NCI-H748 (cell line): ENCODE measurements around the gene SUN1.
"Not testable (repeated sequence)": the region's sequence is repeated elsewhere in the genome, so short reads cannot be mapped to it uniquely, and the experiment has no call there.

Experiments used
- DNase-seq: peaks from one replicate; lab custom pipeline; 2025; ENCODE audit not compliant: unreplicated experiment; lab: John Stamatoyannopoulos, UW

SUN1 gene

DNA sequence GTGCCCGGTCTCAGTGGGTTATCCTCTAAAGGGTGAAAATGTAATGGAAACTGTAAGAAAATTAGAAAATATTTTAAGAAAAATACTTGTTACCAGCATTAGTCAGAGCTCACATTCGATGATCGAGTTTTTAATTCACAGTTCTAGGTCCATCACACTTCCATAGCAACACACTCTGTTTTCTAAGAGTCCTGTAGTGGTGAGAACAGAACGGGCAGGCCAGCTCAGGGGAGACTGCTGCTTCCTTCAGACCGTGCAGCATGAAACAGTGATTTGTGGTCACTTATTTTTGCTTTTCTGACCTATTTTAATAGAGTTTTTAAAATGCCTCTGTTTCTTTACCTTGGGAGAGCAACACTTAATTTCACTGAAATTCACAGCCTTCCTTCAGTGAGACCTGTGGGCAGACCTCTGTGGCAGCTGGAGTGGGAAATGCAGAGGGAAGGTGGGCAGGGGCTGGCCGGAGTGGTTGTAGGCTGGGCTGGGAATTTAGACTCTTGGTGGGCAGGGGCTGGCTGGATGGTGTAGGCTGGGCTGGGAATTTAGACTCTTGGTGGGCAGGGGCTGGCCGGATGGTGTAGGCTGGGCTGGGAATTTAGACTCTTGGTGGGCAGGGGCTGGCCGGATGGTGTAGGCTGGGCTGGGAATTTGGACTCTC, 1.5 kb downstream of the SUN1 start:
- DNase-seq = no peak

DNA sequence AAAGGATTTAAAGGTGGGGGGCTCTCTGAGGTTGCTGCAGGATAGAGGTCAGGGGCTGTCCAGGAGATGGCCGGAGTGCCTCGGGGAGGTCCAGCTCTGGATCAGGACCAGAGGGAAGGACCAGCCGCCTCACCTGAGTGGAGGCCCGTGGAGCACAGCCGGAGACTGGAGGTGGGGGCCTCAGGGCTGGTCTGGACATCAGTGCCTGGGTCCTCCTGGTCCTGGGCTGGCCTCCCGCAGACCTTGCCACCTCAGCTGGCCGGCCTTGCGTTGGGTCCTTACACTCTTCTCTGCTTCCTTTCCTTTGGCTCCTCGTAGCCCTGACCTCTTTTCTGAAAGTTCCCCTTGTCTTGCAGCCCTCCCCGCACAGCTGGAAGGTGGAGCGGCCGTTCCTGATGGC, 2.0 kb downstream of the SUN1 start:
- no peak for DNase-seq

DNA sequence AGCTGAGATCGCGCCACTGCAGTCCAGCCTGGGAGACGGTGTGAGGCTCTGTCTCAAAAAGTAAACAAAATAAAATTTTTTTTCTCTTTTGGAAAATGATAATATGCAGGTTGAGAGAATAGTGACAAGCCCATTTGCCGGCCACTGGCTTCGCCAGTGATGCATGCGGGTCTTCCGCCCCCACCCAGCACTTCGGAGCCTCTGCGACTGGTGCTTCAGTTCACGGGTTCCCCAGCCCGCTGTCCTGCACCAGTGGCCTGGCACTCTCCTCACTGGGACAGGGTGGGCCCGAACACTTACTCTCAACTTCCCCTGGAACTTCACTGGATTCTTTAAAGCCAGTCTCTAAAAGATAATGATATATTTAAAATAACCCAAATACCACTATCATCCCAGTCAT, 2.7 kb downstream of the SUN1 start:
- no peak for DNase-seq

DNA sequence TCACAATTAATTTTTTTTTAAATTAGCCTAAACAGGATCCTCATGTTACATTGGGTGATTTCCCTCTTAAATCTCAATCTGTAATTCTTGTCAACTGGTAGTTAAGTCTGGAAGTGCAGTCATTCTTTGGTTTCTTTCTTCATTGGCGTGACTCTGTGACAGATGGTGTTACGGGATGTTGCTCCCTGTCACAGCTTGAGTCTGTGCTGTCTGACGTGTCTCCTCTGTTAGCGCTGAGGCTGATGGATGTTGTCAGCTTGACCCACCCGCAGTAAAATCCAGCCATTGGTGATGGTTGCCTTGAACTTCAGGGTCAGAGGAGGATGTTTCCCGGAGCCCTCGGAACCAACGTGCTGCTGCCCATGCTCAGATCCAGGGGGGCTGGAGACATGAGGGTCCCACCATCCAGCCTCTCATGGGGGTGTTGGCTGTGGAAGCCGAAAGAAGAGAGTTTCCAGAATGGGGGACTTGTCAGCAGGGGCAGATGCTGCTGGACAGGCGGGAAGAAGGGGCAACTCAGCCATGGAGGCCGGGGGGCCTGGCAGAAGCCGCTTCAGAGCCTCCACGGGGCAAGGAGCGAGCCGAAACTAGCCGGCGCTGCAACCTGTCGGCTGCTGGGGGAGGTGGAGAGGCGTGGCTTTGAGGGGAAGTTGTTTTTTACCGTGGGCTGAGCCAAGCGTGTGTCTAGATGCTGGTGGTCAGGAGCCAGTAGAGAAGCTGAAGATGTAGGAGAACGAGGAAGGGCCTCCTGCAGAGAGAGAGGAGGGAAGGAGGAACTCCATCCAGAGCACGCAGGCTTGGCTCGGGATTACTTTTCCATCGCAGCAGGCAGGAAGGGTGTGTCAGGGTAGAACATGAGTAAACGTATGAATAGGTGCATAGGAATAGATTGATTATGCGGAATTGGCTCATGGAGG, 3.5 kb downstream of the SUN1 start:
- no peak for DNase-seq

DNA sequence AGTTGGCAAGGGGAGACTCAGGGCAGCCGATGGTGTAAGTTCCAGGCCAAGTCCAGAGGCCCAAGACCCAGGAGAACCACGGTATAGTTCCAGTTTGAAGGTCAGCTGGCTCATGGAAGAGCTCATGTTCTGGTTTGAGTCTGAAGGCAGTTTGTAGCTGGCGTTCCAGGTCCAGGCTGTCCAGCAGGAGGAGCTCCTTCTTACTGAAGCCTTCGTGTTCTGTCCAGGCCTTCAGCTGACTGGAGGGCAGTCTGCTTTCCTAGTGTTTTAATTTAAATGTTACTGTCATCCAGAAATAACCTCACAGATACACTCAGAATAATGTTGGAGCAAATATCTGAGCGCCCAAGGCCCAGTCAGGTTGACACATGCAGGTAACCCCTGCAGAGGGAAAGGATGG, 4.2 kb downstream of the SUN1 start:
- DNase-seq = no peak

DNA sequence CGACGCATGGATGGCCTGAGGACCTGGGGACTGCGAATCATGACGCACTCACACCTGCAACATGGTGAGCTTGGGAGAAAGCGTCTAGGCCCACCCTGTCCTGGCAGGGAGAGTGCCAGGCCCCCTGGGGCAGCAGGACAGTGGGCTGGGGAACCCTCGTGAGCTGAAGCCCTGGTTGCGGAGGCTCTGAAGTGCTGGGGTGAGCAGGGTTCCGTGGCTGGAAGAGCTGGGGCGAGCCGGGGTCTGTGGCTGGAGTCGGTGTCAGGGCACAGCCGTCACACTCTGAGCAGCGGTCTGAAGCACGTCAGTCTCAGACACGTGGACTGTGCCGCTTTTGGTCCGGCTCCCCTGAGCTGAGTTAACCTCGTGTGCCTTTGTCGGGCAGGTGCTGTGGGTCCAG, 4.7 kb downstream of the SUN1 start:
- no peak for DNase-seq

DNA sequence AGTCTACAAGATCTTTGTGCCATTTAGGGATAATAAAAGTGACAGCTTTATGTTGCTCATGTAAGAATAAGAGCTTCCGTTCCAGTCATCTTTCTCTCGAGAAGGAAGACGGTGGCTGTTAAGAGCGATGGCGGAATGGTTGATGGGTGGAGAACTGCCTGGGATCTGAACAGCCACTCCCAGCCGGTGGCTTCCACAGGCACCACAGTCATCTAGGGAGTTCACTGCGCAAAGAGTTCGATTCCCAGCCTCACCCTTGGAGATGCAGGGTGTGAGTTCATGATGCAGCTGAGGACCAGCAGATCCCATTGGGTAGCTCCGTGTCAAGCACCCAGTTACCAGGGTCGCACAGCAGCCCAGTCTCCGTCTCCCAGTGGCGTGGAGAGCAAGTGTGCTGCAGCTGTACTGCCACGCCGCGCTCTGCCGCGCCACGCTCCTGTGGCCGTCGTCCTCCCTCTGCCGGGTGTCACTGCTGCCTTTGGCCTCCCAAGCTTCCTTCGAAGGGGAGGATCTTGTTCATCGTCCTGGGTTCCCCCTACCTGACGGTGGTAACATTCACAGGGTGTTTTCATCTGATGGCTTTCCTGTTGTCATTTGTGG, 7.8 kb downstream of the SUN1 start:
- DNase-seq = no peak

DNA sequence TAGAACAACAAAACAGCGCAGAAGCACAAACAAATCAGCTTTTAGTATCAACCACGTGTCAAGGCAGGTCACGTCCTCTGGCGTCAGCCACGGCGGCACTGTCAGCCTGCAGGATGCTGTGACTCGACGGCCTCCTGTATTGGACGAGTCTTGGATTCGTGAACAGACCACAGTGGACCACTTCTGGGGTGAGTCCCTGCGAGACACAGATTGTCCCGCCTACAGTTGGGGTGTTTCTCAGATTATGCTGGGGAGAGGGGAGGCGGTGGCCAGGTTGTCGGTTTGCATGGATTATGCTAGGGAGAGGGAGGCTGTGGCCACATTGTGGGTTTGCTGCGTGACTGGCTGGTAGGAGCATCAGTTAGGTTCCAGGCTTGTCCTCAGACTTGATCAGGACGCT, 9.7 kb downstream of the SUN1 start:
- no peak for DNase-seq

DNA sequence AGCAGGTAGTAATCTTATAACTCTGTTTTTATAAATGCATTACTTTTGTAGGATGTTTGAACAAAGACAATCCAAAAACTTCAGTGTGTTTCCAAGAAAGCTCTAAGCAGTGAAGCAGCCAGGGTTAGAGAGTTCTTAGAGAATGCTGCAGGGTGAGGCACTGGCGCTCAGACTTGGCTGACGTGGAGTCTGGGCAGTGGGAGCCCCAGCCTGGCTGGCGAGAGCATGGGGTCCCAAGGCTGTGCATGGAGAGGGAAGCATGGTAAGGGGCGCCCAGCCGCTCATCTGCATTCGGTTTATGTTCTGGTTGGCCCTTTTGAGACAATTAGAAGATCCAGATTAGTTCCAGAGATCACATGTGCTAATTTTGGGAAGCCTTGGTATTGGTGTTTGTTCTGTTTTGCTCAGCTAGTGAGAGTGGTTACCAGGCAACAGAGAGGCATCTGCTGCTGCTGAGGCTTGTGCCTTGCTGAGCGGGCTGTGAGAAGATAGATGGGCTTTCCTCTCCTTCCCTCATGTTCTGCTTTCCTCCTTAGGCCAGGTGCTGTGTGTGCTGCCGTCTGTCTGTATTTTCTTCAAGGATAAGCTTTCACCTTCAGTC, 10.3 kb downstream of the SUN1 start:
- no peak for DNase-seq

DNA sequence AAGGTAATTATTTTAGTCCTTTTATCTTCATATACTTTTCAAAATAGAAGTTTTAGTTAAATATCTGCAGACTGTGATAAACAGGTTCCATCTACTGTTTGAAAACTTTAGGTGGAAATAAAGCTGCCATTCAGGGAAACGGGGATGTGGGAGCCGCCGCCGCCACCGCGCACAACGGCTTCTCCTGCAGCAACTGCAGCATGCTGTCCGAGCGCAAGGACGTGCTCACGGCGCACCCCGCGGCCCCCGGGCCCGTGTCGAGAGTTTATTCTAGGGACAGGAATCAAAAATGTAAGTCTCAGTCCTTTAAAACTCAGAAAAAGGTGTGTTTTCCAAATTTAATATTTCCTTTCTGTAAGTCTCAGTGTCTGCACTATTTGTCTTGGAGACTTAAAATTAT, 11.0 kb downstream of the SUN1 start:
- DNase-seq = no peak

DNA sequence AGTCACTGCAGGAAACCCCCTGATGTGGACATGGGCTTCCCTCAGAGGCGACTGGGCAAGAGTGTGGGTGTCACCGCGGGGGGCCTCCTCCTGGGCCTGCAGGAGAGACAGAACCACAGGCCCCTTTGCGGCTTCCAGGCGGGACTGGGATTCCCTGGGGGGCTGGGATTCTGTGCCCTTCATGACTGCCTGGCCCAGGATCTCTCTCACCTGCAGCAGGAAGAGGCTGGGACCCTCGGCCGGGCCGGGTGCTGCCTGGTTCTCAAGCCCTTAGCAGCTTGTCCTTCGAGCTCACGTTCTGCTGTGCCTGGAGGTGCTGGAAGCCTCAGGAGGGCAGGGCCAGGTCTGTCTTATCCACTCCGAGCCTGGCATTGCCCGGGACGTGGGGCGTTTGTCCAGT, 11.8 kb downstream of the SUN1 start:
- DNase-seq = no peak

DNA sequence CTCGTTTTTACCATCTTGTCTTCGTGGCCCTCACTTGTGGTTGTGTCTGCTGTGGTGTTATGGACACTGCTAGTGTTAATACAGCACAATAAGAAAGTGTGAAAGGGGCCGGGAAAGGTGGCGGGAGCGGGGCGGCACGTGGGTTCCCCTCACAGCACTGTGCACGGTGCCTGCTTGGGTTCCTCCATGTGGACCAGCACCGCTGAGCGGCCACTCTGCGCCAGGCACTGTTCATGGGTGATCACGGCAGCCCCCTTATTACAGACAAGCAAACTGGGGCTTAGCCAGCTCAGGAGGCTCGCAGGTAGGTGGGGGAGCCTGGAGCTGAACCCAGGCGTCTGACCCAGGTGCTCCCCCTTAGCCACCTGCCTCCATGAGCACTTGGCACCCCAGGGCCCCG, 12.2 kb downstream of the SUN1 start:
- no peak for DNase-seq

DNA sequence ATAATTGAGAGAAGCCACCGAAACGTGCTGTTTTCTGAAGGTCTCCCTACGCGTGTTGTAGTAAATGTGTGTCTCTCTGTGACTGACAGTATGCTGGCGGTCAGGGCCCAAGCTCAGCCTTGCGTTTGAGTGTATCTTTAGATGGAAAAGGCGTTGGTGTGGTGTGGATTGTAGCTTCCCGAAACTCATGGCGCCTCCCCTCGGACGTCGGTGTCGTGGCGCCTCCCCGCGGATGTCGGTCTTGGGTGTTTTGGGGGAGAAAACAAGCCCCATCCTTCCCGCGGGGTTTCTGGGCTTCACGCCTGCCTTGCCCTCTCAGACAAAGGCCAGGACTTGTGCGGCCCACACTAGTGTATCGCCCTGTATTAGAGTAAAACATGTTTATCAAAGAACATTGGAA, 12.8 kb downstream of the SUN1 start:
- no peak for DNase-seq

DNA sequence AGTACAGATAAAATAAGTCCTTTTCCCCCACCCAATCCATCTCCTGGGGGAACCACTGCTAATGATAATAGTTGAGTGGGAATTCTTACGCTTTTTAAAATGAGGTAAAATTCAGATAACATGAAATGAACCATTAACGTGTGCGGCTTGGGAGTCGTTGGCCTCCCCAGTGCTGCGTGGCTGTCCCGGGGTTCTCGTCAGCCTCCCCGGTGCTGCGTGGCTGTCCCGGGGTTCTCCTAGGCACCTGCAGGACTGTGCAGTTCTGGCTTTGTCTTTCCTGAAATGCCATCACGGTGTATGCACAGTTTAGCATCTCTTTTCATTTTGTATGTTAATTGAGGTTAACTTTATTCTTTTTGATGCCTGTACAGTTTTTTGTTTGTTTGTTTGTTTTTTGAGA, 13.5 kb downstream of the SUN1 start:
- DNase-seq = no peak

DNA sequence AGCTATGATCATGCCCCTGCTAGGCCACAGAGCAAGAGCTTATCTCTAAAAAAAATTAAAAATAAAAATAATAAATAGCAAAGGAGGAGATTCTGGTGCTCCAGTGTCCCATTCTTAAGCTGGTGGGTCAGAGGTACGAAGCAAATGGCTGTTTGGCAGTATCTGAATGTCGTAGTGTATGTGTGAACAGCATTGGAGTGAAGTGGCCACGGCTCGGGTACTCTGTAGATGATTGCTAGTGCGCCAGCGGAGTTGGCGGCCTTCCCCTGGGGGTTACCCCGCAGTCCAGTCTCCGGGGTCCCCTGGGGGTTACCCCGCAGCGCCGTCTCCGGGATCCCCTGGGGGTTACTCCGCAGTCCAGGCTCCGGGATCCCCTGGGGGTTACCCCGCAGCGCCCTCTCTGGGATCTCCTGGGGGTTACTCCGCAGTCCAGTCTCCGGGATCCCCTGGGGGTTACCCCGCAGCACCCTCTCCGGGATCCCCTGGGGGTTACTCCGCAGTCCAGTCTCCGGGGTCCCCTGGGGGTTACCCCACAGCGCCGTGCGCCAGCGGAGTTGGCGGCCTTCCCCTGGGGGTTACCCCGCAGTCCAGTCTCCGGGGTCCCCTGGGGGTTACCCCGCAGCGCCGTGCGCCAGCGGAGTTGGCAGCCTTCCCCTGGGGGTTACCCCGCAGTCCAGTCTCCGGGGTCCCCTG, 14.8 kb downstream of the SUN1 start:
- not testable (repeated sequence) for DNase-seq

DNA sequence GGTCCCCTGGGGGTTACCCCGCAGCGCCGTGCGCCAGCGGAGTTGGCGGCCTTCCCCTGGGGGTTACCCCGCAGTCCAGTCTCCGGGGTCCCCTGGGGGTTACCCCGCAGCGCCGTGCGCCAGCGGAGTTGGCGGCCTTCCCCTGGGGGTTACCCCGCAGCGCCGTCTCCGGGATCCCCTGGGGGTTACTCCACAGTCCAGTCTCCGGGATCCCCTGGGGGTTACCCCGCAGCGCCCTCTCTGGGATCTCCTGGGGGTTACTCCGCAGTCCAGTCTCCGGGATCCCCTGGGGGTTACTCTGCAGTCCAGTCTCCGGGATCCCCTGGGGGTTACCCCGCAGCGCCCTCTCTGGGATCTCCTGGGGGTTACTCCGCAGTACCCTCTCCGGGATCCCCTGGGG, 15.5 kb downstream of the SUN1 start:
- DNase-seq = not testable (repeated sequence)

DNA sequence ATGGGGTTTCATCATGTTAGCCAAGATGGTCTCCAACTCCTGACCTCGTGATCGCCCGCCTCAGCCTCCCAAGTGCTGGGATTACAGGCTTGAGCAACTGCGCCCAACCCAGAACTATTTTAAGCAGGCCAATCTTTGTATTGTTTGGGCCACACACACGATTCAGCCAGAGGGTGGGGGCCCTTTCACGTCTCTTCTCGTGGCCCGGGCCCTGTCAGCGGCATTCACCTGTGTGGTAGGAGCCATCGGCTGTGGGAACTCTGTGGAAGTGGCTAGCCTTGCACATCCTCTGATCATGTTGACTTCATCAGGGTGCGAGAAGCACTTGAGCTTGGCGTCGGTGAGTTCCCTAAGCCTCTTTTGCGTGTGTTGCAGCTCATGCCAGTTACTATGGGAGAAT, 16.9 kb downstream of the SUN1 start:
- DNase-seq = no peak

DNA sequence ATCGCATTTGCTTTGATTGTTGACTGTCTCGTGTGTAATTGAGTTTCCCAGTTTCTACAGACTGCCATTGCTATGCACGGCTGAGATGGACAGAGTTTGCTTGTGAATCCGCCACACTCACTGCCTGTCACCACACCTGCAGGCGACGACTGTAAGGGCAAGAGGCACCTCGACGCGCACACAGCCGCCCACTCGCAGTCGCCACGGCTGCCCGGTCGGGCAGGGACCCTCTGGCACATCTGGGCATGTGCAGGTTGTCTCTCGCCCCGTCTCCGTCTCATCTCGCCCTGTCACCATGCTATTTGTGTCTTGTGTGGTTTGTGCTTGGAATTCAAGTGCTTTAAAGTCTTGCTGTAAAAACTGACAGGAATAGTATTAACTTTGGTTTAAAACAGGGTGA, 17.5 kb downstream of the SUN1 start:
- DNase-seq = no peak

DNA sequence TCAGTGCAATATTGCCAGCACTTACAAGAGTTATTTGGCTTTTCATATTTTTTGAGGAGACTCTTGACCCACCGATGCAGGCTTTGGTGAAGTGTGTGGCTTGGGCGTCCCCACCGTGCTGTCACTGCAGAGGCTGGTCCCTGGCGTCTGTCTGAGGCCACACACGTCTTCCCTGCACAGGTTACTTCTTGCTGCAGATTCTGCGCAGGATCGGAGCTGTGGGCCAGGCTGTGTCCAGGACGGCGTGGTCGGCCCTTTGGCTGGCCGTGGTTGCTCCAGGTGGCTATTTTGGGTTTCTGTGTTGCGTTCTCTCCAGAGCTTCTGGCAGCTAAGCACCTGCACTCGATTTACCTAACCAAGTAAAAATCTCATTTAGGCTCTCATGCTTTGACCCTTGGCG, 18.9 kb downstream of the SUN1 start:
- no peak for DNase-seq

DNA sequence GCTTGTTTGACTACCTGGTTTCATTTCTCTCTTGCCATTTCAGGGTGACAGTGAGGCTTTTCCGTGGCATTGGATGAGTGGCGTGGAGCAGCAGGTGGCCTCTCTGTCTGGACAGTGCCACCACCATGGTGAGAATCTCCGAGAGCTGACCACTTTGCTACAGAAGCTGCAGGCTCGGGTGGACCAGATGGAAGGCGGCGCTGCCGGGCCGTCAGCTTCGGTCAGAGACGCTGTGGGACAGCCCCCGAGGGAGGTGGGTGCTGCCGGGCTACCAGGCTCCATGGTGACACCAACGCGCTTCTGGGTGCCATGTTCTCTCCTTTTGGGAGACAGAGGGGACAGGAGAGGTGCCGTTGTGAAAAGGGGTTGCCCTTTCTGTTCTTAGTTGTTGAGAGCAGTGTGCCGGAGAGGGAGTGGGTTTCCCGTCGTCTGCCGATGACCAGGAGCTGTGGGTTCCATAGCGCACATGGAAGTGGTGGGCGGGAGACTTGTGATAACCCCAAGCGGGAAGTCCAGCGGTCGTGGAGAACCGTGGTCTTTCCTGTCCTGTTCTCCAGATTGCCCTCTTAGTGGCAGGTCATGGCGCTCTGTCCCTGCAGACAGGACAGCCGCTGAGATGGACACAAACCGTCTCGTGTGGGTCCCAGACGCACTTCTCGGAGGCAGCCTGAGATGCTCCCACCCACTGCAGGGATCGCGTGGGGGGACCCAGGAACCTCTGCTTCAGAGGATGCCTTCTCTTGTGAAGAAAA, 21.3 kb downstream of the SUN1 start:
- DNase-seq = no peak
